HepG2 (cell line): ENCODE data around the gene CHFR. TPM values are rescaled to one million over a fixed set of nuclear protein-coding genes. Genes with fewer than 3 reads are reported as not detected.

Source experiments
- ATAC-seq: fragments of 200-7000 bp; cut with Tn5 transposase; 3 replicates; pipeline ENCODE4 v1.9.1; 2020; ENCODE audit warnings: mild to moderate bottlenecking, moderate library complexity
- BruUV-seq: library from RNA; stranded (reverse); fragments of 400-500 nt; replicated peaks from 2 replicates; lab custom pipeline; 2021; lab: Mats Ljungman, UMichigan
- CTCF ChIA-PET: fragments of 300-600 bp; formaldehyde crosslinking; extraction: SDS; loops from one replicate; lab custom pipeline; 2021; ENCODE audit warnings: low total read pairs, inconsistent platforms, low intra/inter-chr PET ratio; lab: Yijun Ruan, JAX
- POLR2A ChIA-PET: fragments of 350-600 bp; sonication (Branson Sonifier 250); formaldehyde crosslinking; loops from one replicate; lab custom pipeline; 2020; ENCODE audit warnings: antibody characterized with exemption, inconsistent platforms; lab: Yijun Ruan, JAX
- DNase-seq: peaks from one replicate; pipeline ENCODE4 v3.0.0-alpha.2; 2015; ENCODE audit warnings: low spot score
- FAIRE-seq: peaks from 3 replicates; lab custom pipeline; 2011; peaks lifted over from hg19 to GRCh38; lab: Jason Lieb, UNC
- H2AFZ ChIP-seq: one replicate; pipeline ENCODE4 v1.6.1; 2011; ENCODE audit warnings: low read length, inconsistent platforms
- H3K27ac ChIP-seq: fragments of 300-600 bp; 3 replicates; pipeline ENCODE4 v1.8.0; 2011; ENCODE audit warnings: mixed run types, mild to moderate bottlenecking, mixed read lengths, low read length, inconsistent platforms; ENCODE audit not compliant: insufficient read depth; ENCODE audit errors: extremely low read length
- H3K27me3 ChIP-seq, 2 experiments: fragments of 200-600 bp in 1 of 2; 2 replicates in 1 of 2; 3 replicates in 1 of 2; pipeline versions ENCODE4 v1.6.0 to v1.8.0; 2011; ENCODE audit warnings: low read length in 2 of 2, mild to moderate bottlenecking in 2 of 2, moderate library complexity in 2 of 2, inconsistent platforms in 1 of 2; ENCODE audit not compliant: insufficient read depth in 2 of 2, control insufficient read depth in 1 of 2
- H3K36me3 ChIP-seq, 2 experiments: fragments of 200-600 bp in 1 of 2; replicated peaks in 1 of 2; 2 replicates in 1 of 2; 3 replicates in 1 of 2; pipeline versions ENCODE4 v1.5.1 to v1.8.0; 2011; ENCODE audit warnings: low read length in 2 of 2, inconsistent platforms in 1 of 2; ENCODE audit not compliant: insufficient read depth in 2 of 2, control insufficient read depth in 1 of 2
- H3K4me1 ChIP-seq: 2 replicates; pipeline ENCODE4 v1.5.1; 2012; ENCODE audit warnings: low read length, inconsistent platforms; ENCODE audit not compliant: insufficient read depth
- H3K4me2 ChIP-seq: 2 replicates; pipeline ENCODE4 v1.6.0; 2011; ENCODE audit warnings: low read depth, low read length, inconsistent platforms
- H3K4me3 ChIP-seq, 3 experiments: fragments of 200-600 bp in 1 of 3; sonication (generic), shearing (Covaris generic) in 1 of 3; replicated peaks in 1 of 3; 2 replicates each; pipeline ENCODE4 v1.5.1; 2011 to 2016; ENCODE audit warnings: low read length in 3 of 3, inconsistent platforms in 2 of 3, low read depth in 2 of 3, mild to moderate bottlenecking in 2 of 3, control low read depth in 1 of 3, mixed read lengths in 1 of 3; ENCODE audit not compliant: insufficient read depth in 1 of 3
- H3K79me2 ChIP-seq: one replicate; pipeline ENCODE4 v1.6.1; 2011; ENCODE audit warnings: low read length, inconsistent platforms; ENCODE audit not compliant: insufficient read depth
- H3K9ac ChIP-seq: 2 replicates; pipeline ENCODE4 v1.6.0; 2011; ENCODE audit warnings: mild to moderate bottlenecking, low read depth, low read length, inconsistent platforms; ENCODE audit not compliant: insufficient read depth
- H3K9me3 ChIP-seq: 2 replicates; pipeline ENCODE4 v1.5.1; 2012; ENCODE audit warnings: mild to moderate bottlenecking, low read length
- H4K20me1 ChIP-seq: 2 replicates; pipeline ENCODE4 v1.6.0; 2011; ENCODE audit warnings: inconsistent platforms, mild to moderate bottlenecking, low read length, moderate library complexity; ENCODE audit not compliant: insufficient read depth
- ARNT ChIP-seq: fragments of 450-650 bp; IDR thresholded peaks from 2 replicates; pipeline ENCODE4 v1.6.1; 2017
- EP300 ChIP-seq, 3 experiments: sonication (generic) in 1 of 3; formaldehyde crosslinking in 1 of 3; IDR thresholded peaks; 2 replicates each; pipeline versions ENCODE4 v1.5.1 to v1.6.1; 2011 to 2020; ENCODE audit warnings: low read depth in 2 of 3, low read length in 2 of 3, borderline replicate concordance in 1 of 3, improper control_type of control experiment in 1 of 3, mild to moderate bottlenecking in 1 of 3, missing genetic modification reagents in 1 of 3, moderate library complexity in 1 of 3
- FOXA1 ChIP-seq, 2 experiments: fragments of 450-650 bp in 1 of 2; sonication (generic) in 1 of 2; formaldehyde crosslinking in 1 of 2; IDR thresholded peaks; 2 replicates each; pipeline versions ENCODE4 v1.4.0 to v1.6.1; 2016 to 2020; ENCODE audit warnings: missing genetic modification reagents in 1 of 2
- JUNB ChIP-seq: sonication (generic); formaldehyde crosslinking; IDR thresholded peaks from 2 replicates; pipeline ENCODE4 v1.8.0; 2022; ENCODE audit warnings: missing genetic modification reagents, mild to moderate bottlenecking, borderline replicate concordance
- KDM1A ChIP-seq: IDR thresholded peaks from 2 replicates; pipeline ENCODE4 v1.6.1; 2016; ENCODE audit warnings: missing compliant biosample characterization
- PAF1 ChIP-seq: IDR thresholded peaks from 2 replicates; pipeline ENCODE4 v1.6.1; 2016; ENCODE audit warnings: missing genetic modification reagents, missing compliant biosample characterization
- TRIM24 ChIP-seq: sonication (generic); formaldehyde crosslinking; IDR thresholded peaks from 2 replicates; pipeline ENCODE4 v1.8.0; 2022; ENCODE audit warnings: mild to moderate bottlenecking, missing genetic modification reagents
- ZBTB33 ChIP-seq: sonication (generic); formaldehyde crosslinking; IDR thresholded peaks from 2 replicates; pipeline ENCODE4 v1.4.0; 2020; ENCODE audit warnings: missing genetic modification reagents
- ZNF17 ChIP-seq: sonication (generic); formaldehyde crosslinking; IDR thresholded peaks from 2 replicates; pipeline ENCODE4 v1.5.0; 2020; ENCODE audit warnings: mild to moderate bottlenecking, missing genetic modification reagents
- ZNF646 ChIP-seq: sonication (generic); formaldehyde crosslinking; IDR thresholded peaks from 2 replicates; pipeline ENCODE4 v1.9.0; 2021; ENCODE audit warnings: mild to moderate bottlenecking, missing genetic modification reagents
- WGBS: methylation state at CpG from one replicate; pipeline ENCODE4 v1.1.6; 2017; ENCODE audit warnings: low lambda C conversion rate; 5-methylcytosine and 5-hydroxymethylcytosine counted together
- in situ Hi-C: cut with HindIII; loops from 2 replicates; pipeline ENCODE4 v1.10.0; 2017; ENCODE audit warnings: low pct_unique_long_range_greater_than_20kb; ENCODE audit not compliant: extremely low pct_ligation_motif_present
- intact Hi-C: fragments of 100-400 bp; cut with micrococcal nuclease; formaldehyde crosslinking; loops from one replicate; pipeline ENCODE4 v1.10.0; 2022; ENCODE audit not compliant: unreplicated experiment
- polyA plus RNA-seq, 8 experiments: library from polyadenylated mRNA; depleted of rRNA in 3 of 8; stranded (reverse) in 7 of 8; unstranded in 1 of 8; fragments of >200 nt; fragmentation: Illumina TruSeq in 4 of 8; extraction: Trizol in 4 of 8; gene quantifications; 2 replicates each; pipeline versions ENCODE4 v1.2.1 to v1.2.3, GENCODE V29; 2011 to 2016; ENCODE audit warnings: low read depth in 4 of 8, missing spikeins in 1 of 8, mixed read lengths in 1 of 8; ENCODE audit not compliant: insufficient read depth in 1 of 8
- total RNA-seq, 5 experiments: library from RNA; depleted of rRNA; stranded (reverse); fragments of >200 nt; fragmentation: Illumina TruSeq; extraction: Trizol; gene quantifications; 2 replicates each; pipeline ENCODE4 v1.2.3, GENCODE V29; 2016; ENCODE audit warnings: low read depth in 1 of 5
- TF ChIP-seq, protein P1 (sequence below): sonication (generic); formaldehyde crosslinking; IDR thresholded peaks from 2 replicates; pipeline ENCODE4 v1.5.1; 2020; ENCODE audit warnings: mild to moderate bottlenecking, missing genetic modification reagents, borderline replicate concordance

The CHFR gene
- total and polyA plus RNA-seq, 2 of the 13 experiments (the other 11 are each of a cell fraction or from before 2014, with no cell fraction given): 21.4 to 21.5 TPM

DNA sequence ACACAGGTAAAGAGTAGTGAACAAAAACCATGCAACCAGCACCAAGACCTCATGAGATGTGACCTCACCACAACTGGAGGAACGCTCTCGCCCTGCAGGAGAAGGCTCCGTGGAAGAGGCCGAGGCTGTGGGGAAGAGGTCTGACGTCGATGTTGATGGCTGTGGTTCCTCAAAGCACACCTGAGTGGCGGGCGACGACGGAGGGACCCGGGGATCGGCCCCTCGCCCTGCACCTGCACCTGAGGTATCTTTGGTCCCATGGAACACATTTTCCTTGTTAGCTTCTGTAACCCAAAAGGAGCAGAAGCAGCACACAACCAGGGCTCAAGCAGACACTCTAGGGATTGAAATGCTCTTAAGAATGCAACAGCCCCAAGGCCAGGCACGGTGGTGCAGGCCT lies 17.9 kb downstream of the CHFR start (continued):
- TF ChIP-seq, protein P1, sequence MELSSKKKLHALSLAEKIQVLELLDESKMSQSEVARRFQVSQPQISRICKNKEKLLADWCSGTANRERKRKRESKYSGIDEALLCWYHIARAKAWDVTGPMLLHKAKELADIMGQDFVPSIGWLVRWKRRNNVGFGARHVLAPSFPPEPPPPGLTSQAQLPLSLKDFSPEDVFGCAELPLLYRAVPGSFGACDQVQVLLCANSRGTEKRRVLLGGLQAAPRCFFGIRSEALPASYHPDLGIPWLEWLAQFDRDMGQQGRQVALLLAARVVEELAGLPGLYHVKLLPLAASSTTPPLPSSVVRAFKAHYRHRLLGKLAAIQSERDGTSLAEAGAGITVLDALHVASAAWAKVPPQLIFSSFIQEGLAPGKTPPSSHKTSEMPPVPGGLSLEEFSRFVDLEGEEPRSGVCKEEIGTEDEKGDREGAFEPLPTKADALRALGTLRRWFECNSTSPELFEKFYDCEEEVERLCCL (CRISPR knock-in tag): no peak

DNA sequence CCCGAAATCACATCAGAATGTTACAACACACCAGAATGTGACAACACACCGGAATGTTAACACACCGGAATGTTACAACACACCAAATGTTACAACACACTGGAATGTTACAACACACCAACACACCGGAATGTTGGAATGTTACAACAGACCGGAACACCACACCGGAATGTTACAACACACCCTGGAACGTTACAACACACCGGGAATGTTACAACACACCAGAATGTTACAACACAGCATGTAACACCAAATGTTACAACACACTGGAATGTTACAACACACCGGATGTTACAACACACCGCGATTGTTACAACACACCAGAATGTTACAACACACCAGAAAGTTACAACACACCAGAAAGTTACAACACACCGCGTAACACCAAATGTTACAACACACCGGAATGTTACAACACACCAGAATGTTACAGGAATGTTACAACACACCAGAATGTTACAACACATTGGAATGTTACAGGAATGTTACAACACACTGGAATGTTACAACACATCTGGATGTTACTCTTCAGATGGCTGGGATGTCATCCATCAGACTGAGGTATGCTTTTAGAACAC lies 21.1 kb downstream of the CHFR start:
- in situ Hi-C loops: no loop called here
- Histone ChIP-seq H3K9ac (no peak overlapping the region), H3K79me2 (no peaks in the 10 kb centered on the region), H3K27me3 (no peaks in the 10 kb centered on the region), H3K36me3 (peaks cover 7 to 26% of the 10 kb centered on the region in 2 experiments; a peak in 3 of 5 replicates), H4K20me1 (no peaks in the 10 kb centered on the region), H3K4me3 (no peak overlapping the region), H2AFZ (no peak overlapping the region), H3K4me2 (no peak overlapping the region), H3K9me3 (peaks cover 8% of the 10 kb centered on the region; the same call in 1 of the 2 replicates), H3K27ac (peak overlapping the region; percentile 37), H3K4me1 (no peaks in the 10 kb centered on the region)
- BruUV-seq: no TSS peak
- CTCF ChIA-PET: no interaction called here
- DNase-seq (peak; percentile 28), FAIRE-seq (peak; percentile 73), ATAC-seq (no peak)
- 88% methylated on average over 14 of the region's 14 CpGs for WGBS
- intact Hi-C loops: no loop called here
- POLR2A ChIA-PET: no interaction called here
- peak; percentile 100 for TF ChIP-seq TRIM24 (CRISPR knock-in tag)
- peak; percentile 57; the same call in 1 of the 2 replicates for TF ChIP-seq KDM1A (CRISPR knock-in tag)
- peak; percentile 85 for TF ChIP-seq ZNF646
- no peak for TF ChIP-seq FOXA1 (IDR thresholded peaks at IDR 0.05)
- TF ChIP-seq FOXA1 (CRISPR knock-in tag; IDR thresholded peaks at IDR 0.05): 0 out of 2 replicates have a peak, but pooled peaks have one; percentile 22
- peak; percentile 26 to 95; a peak in 3 of 4 replicates for TF ChIP-seq EP300 (IDR thresholded peaks at IDR 0.05; ENCODE audit: low read depth in 2 of 2, low read length in 2 of 2)
- peak; percentile 49; the same call in 1 of the 2 replicates for TF ChIP-seq EP300 (CRISPR knock-in tag; IDR thresholded peaks at IDR 0.05; ENCODE audit: borderline replicate concordance)
- TF ChIP-seq ZBTB33 (CRISPR knock-in tag): peak; percentile 99
- TF ChIP-seq ARNT: no peak
- TF ChIP-seq ZNF17 (CRISPR knock-in tag): no peak
- 0 out of 2 replicates have a peak, but pooled peaks have one; percentile 15 for TF ChIP-seq JUNB (CRISPR knock-in tag)
- no peak for TF ChIP-seq PAF1 (CRISPR knock-in tag)
